ENCODE data around the gene TBC1D14.
"Not testable (repeated sequence)": the region's sequence is repeated elsewhere in the genome, so short reads cannot be mapped to it uniquely, and the experiment has no call there.

Gene TBC1D14

DNA sequence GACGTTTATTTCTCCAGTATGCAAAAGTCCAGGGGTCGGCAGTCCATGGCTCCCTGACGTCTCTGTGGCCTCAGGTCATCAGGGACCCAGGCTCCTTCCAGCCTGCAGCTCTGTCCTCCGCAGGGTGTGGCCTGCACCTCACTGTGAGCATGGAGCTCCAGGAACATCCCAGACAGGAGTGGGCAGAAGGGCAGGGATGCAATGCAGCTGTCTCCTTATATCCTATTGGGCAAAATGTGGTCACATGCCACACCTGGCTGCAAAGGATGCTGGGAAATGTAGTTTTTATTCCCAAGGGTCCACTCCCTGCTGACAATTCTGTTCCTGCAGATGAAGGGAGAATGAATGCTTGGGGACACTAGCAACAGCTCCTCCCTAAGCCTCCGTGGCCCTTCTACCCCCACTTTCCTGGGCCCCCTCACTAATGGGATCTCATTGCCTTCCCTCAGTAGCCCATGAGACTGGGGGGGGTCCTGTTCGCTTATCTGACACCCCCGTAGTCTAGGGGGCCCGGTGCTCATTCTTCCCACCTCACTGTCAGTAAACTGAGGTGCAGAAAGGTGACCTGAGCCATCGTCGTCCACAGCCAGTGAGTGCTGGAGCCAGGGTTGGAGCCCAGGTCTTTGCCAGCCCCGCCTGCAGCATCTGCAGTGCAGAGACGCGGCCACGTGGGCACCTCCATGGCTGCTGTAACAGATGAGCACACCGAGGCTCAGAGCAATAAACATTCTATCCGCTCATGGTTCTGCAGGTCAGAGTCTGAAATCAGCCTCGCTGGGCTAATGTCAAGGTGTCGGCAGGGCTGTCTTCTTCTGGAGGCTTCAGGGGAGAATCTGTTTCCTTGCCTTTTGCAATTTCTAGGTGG, 164.1 kb downstream of the TBC1D14 start:
- Histone ChIP-seq H3K27ac (ENCODE audit: low read depth in 2 of 2, low read length in 2 of 2) (no peak overlapping the region), H3K4me3 (ENCODE audit: low read length in 2 of 2) (no peak overlapping the region), H3K4me1 (ENCODE audit: control insufficient read depth in 2 of 2, insufficient read depth in 2 of 2, low read length in 2 of 2) (peaks cover 0 to 4% of the 10 kb centered on the region in 2 donors), H3K9me3 (ENCODE audit: control insufficient read depth in 2 of 2, low read length in 2 of 2) (no peaks in the 10 kb centered on the region), H3K36me3 (ENCODE audit: control insufficient read depth in 2 of 2, insufficient read depth in 2 of 2, low read length in 2 of 2) (no peaks in the 10 kb centered on the region), H3K9ac (ENCODE audit: low read depth in 1 of 2, low read length in 2 of 2) (no peak overlapping the region), H3K27me3 (ENCODE audit: control insufficient read depth in 2 of 2, insufficient read depth in 2 of 2, low read length in 2 of 2) (no peaks in the 10 kb centered on the region)

DNA sequence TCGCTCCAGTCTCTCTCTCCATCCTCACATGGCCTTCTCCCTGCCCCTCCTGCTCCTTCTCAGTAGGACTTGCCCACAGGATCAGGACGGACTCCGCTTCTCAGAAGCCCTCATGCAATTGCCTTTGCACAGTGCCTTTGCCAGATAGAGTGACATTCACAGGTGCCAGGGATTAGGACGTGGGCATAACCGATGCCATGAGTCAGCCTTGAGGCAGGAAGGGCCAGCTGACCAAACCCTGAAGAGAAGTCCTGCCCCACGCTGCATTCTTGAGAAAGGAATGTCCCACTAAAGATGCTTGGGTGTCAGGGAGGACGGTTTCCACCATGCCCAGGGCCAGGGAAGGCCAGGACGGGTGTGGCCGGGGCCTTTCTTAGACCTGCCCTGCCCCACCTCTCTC, 164.8 kb downstream of the TBC1D14 start:
- no peak overlapping the region for H3K4me3 ChIP-seq (ENCODE audit: low read length in 2 of 2)
- H3K9ac ChIP-seq (ENCODE audit: low read depth in 1 of 2, low read length in 2 of 2) = no peak overlapping the region
- H3K27ac ChIP-seq (ENCODE audit: low read depth in 2 of 2, low read length in 2 of 2) = no peak overlapping the region
- no peaks in the 10 kb centered on the region for H3K9me3 ChIP-seq (ENCODE audit: control insufficient read depth in 2 of 2, low read length in 2 of 2)
- H3K4me1 ChIP-seq (ENCODE audit: control insufficient read depth in 2 of 2, insufficient read depth in 2 of 2, low read length in 2 of 2) = no peaks in the 10 kb centered on the region
- H3K27me3 ChIP-seq (ENCODE audit: control insufficient read depth in 2 of 2, insufficient read depth in 2 of 2, low read length in 2 of 2) = no peaks in the 10 kb centered on the region
- no peaks in the 10 kb centered on the region for H3K36me3 ChIP-seq (ENCODE audit: control insufficient read depth in 2 of 2, insufficient read depth in 2 of 2, low read length in 2 of 2)

DNA sequence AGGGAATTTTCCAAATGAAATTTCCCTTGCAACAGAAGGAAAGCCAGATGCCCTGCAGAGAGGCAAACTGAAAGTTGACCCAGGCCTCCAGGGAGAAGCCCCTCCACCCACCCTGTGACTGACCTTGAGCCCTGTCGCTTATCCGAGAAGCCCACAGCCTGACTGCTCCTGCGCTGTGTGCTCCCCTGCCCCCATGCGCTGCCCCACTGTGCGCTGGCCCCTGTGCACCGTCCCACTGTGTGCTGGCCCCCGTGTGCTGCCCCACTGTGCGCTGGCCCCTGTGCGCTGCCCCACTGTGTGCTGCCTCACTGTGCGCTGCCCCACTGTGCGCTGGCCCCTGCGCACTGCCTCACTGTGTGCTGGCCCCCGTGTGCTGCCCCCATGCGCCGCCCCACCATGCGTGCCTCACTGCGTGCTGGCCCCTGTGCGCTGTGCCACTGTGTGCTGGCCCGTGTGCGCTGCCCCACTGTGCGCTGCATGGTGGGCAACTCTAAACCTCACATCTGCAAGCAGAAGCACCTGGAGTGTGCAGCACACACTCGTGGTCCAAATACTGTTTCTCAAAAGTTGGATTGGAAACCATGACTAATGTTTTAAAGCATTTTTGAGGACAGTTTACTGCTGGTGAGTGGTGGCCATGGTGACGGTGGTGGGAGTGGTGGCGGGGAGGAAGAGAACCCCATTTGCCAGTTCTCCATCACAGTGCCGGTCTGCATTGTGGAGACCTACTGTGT, 166.5 kb downstream of the TBC1D14 start:
- H3K27ac ChIP-seq (ENCODE audit: low read depth in 2 of 2, low read length in 2 of 2) = no peak overlapping the region
- H3K36me3 ChIP-seq (ENCODE audit: control insufficient read depth in 2 of 2, insufficient read depth in 2 of 2, low read length in 2 of 2) = no peaks in the 10 kb centered on the region
- H3K9ac ChIP-seq (ENCODE audit: low read depth in 1 of 2, low read length in 2 of 2) = no peak overlapping the region
- H3K4me1 ChIP-seq (ENCODE audit: control insufficient read depth in 2 of 2, insufficient read depth in 2 of 2, low read length in 2 of 2) = no peaks in the 10 kb centered on the region
- H3K9me3 ChIP-seq (ENCODE audit: control insufficient read depth in 2 of 2, low read length in 2 of 2) = no peaks in the 10 kb centered on the region
- H3K4me3 ChIP-seq (ENCODE audit: low read length in 2 of 2) = no peak overlapping the region
- H3K27me3 ChIP-seq (ENCODE audit: control insufficient read depth in 2 of 2, insufficient read depth in 2 of 2, low read length in 2 of 2) = no peaks in the 10 kb centered on the region

DNA sequence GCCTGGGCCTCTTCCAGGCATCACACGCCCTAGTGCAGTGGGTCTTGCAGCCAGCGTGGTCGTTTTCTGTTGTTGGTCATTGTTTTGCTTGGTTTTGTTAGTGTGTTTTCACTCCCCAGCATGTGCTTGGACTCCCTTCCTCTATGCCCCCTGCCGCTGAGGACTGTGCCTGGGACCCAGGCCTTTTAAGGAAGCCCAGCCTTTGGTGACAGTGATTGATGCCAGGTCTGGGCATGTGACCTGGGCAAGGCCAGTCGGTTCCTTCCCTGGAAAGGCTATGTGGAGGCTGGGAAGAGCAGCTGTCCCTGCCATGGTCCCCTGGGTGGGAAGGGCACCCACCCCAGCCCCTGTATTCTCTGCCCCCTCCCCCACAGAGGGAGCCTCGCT, 167.1 kb downstream of the TBC1D14 start:
- Histone ChIP-seq H3K27ac (ENCODE audit: low read depth in 2 of 2, low read length in 2 of 2) (no peak overlapping the region), H3K36me3 (ENCODE audit: control insufficient read depth in 2 of 2, insufficient read depth in 2 of 2, low read length in 2 of 2) (no peaks in the 10 kb centered on the region), H3K27me3 (ENCODE audit: control insufficient read depth in 2 of 2, insufficient read depth in 2 of 2, low read length in 2 of 2) (no peaks in the 10 kb centered on the region), H3K4me1 (ENCODE audit: control insufficient read depth in 2 of 2, insufficient read depth in 2 of 2, low read length in 2 of 2) (no peaks in the 10 kb centered on the region), H3K9me3 (ENCODE audit: control insufficient read depth in 2 of 2, low read length in 2 of 2) (no peaks in the 10 kb centered on the region), H3K4me3 (ENCODE audit: low read length in 2 of 2) (no peak overlapping the region), H3K9ac (ENCODE audit: low read depth in 1 of 2, low read length in 2 of 2) (no peak overlapping the region)

DNA sequence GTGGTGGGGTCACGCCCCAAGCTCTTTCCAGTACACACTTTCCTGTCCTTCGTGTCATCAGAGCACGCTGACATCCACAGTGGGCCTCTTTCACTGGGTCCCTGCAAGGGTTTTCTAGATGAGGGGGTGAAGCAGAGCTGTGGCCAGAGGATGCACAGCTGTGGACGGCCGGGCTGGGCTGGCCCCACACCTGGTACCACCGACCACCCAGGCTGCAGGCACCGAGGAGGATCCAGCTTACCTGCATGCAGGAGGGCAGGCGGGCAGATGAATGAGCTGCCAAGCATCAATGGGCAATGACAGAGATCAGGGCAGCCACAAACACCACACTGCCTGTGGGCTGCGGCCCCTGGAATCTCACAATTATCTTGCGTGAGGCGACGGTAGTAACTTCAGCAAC, 167.7 kb downstream of the TBC1D14 start:
- Histone ChIP-seq H3K36me3 (ENCODE audit: control insufficient read depth in 2 of 2, insufficient read depth in 2 of 2, low read length in 2 of 2) (no peaks in the 10 kb centered on the region), H3K9me3 (ENCODE audit: control insufficient read depth in 2 of 2, low read length in 2 of 2) (no peaks in the 10 kb centered on the region), H3K27ac (ENCODE audit: low read depth in 2 of 2, low read length in 2 of 2) (no peak overlapping the region), H3K27me3 (ENCODE audit: control insufficient read depth in 2 of 2, insufficient read depth in 2 of 2, low read length in 2 of 2) (no peaks in the 10 kb centered on the region), H3K4me3 (ENCODE audit: low read length in 2 of 2) (no peak overlapping the region), H3K4me1 (ENCODE audit: control insufficient read depth in 2 of 2, insufficient read depth in 2 of 2, low read length in 2 of 2) (no peaks in the 10 kb centered on the region), H3K9ac (ENCODE audit: low read depth in 1 of 2, low read length in 2 of 2) (no peak overlapping the region)

DNA sequence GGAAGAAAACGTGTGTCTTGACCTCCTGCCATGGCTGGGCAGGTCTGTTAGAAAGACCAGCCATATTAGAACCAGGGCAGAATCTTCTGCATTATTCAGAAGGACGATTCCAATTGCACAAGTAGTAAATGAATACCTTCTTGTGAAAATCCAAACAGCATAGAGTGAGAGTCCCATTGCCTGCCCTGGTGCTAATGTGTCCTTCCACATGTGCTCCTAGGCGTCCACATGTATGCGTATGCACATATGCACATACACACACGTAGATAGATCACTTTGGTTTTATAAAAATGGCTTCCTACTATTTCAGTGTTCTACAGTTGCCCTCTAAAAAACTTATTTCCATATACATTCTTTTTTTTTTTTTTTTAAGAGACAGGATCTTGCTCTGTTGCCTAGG, 168.4 kb downstream of the TBC1D14 start:
- Histone ChIP-seq H3K27me3 (ENCODE audit: control insufficient read depth in 2 of 2, insufficient read depth in 2 of 2, low read length in 2 of 2) (no peaks in the 10 kb centered on the region), H3K9ac (ENCODE audit: low read depth in 1 of 2, low read length in 2 of 2) (no peak overlapping the region), H3K4me1 (ENCODE audit: control insufficient read depth in 2 of 2, insufficient read depth in 2 of 2, low read length in 2 of 2) (no peaks in the 10 kb centered on the region), H3K27ac (ENCODE audit: low read depth in 2 of 2, low read length in 2 of 2) (no peak overlapping the region), H3K9me3 (ENCODE audit: control insufficient read depth in 2 of 2, low read length in 2 of 2) (no peaks in the 10 kb centered on the region), H3K36me3 (ENCODE audit: control insufficient read depth in 2 of 2, insufficient read depth in 2 of 2, low read length in 2 of 2) (no peaks in the 10 kb centered on the region), H3K4me3 (ENCODE audit: low read length in 2 of 2) (no peak overlapping the region)

DNA sequence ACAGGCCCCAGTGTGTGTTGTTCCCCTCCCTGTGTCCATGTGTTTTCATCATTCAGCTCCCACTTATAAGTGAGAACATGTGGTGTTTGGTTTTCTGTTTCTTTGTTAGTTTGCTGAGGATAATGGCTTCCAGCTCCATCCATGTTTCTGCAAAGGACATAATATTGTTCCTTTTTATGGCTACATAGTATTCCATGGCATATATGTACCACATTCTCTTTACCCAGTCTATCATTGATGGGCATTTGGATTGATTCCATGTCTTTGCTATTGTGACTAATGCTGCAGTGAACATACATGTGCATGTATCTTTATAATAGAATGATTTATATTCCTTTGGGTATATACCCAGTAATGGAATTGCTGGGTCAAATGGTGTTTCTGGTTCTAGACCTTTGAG, 169.9 kb downstream of the TBC1D14 start:
- not testable (repeated sequence) for H3K4me1 ChIP-seq (ENCODE audit: control insufficient read depth in 2 of 2, insufficient read depth in 2 of 2, low read length in 2 of 2); H3K27me3 ChIP-seq (ENCODE audit: control insufficient read depth in 2 of 2, insufficient read depth in 2 of 2, low read length in 2 of 2); H3K36me3 ChIP-seq (ENCODE audit: control insufficient read depth in 2 of 2, insufficient read depth in 2 of 2, low read length in 2 of 2); H3K9me3 ChIP-seq (ENCODE audit: control insufficient read depth in 2 of 2, low read length in 2 of 2); H3K27ac ChIP-seq (ENCODE audit: low read depth in 2 of 2, low read length in 2 of 2); H3K4me3 ChIP-seq (ENCODE audit: low read length in 2 of 2); H3K9ac ChIP-seq (ENCODE audit: low read depth in 1 of 2, low read length in 2 of 2)

DNA sequence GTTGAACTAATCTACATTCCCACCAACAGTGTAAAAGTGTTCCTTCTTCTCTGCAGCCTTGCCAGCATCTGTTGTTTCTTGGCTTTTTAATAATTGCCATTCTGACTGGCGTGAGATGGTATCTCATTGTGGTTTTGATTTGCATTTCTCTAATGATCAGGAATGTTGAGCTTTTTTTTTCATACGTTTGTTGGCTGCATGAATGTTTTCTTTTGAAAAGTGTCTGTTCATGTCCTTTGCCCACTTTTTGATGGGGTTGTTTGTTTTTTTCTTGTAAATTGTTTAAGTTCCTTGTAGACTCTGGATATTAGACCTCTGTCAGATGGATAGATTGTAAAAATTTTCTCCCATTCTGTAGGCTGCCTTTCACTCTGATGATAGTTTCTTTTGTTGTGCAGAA, 170.3 kb downstream of the TBC1D14 start:
- H3K36me3 ChIP-seq (ENCODE audit: control insufficient read depth in 2 of 2, insufficient read depth in 2 of 2, low read length in 2 of 2); H3K9ac ChIP-seq (ENCODE audit: low read depth in 1 of 2, low read length in 2 of 2); H3K27ac ChIP-seq (ENCODE audit: low read depth in 2 of 2, low read length in 2 of 2); H3K27me3 ChIP-seq (ENCODE audit: control insufficient read depth in 2 of 2, insufficient read depth in 2 of 2, low read length in 2 of 2); H3K9me3 ChIP-seq (ENCODE audit: control insufficient read depth in 2 of 2, low read length in 2 of 2); H3K4me3 ChIP-seq (ENCODE audit: low read length in 2 of 2); H3K4me1 ChIP-seq (ENCODE audit: control insufficient read depth in 2 of 2, insufficient read depth in 2 of 2, low read length in 2 of 2): not testable (repeated sequence)

All from mucosa of rectum (tissue), 2 donors.